RPMI7951 (cell line): ENCODE data around the gene ABCC11. TPM values are rescaled to one million over a fixed set of nuclear protein-coding genes. Genes with fewer than 3 reads are reported as not detected.
"Not testable (repeated sequence)": the region's sequence is repeated elsewhere in the genome, so short reads cannot be mapped to it uniquely, and the experiment has no call there.

ENCODE experiments used
- DNase-seq: peaks from one replicate; pipeline ENCODE4 v3.0.0-alpha.2; 2012; ENCODE audit warnings: low read depth
- total RNA-seq: library from RNA; depleted of rRNA; stranded (reverse); fragments of >200 nt; shearing (Covaris generic); gene quantifications from 2 replicates; pipeline ENCODE4 v1.2.3, GENCODE V29; 2014

The ABCC11 gene
- total RNA-seq, 1 experiment from 2014 or later: not detected

- no peak for DNase-seq
These were observed 3.4 kb upstream of the ABCC11 start for GRCh38 chr16:48250520-48251278.

GRCh38 chr16:48246066-48246465 is 1.3 kb downstream of the ABCC11 start:
- no peak for DNase-seq

GRCh38 chr16:48244863-48245195 is 2.5 kb downstream of the ABCC11 start:
- DNase-seq: no peak

GRCh38 chr16:48244080-48244862 is 3.1 kb downstream of the ABCC11 start, which contains the start of gene LONP2:
Gene LONP2, plus strand, starts transcription at chr16:48244300. Its CDS starts 89 bp downstream, at chr16:48244389.
- DNase-seq: peak; percentile 86

- not testable (repeated sequence) for DNase-seq
These were observed 7.2 kb downstream of the ABCC11 start for GRCh38 chr16:48240147-48240546.

GRCh38 chr16:48236286-48236685 is 11.1 kb downstream of the ABCC11 start:
- no peak for DNase-seq

- DNase-seq: no peak
These were observed 11.7 kb downstream of the ABCC11 start for GRCh38 chr16:48235556-48236136.

- DNase-seq: no peak
These were observed 12.2 kb downstream of the ABCC11 start for GRCh38 chr16:48235058-48235555.

- DNase-seq: no peak
These were observed 12.7 kb downstream of the ABCC11 start for GRCh38 chr16:48234630-48235029.

GRCh38 chr16:48232493-48233040 is 14.8 kb downstream of the ABCC11 start:
- DNase-seq: no peak

GRCh38 chr16:48231727-48232492 is 15.4 kb downstream of the ABCC11 start:
- DNase-seq: peak; percentile 50

- DNase-seq: peak; percentile 8
These were observed 21.9 kb downstream of the ABCC11 start for GRCh38 chr16:48225456-48225855.

GRCh38 chr16:48223490-48223889 is 23.8 kb downstream of the ABCC11 start:
- DNase-seq: no peak

GRCh38 chr16:48220891-48221290 is 26.4 kb downstream of the ABCC11 start:
- DNase-seq: no peak

GRCh38 chr16:48218473-48218872 is 28.9 kb downstream of the ABCC11 start:
- DNase-seq: no peak

GRCh38 chr16:48217708-48218107 is 29.6 kb downstream of the ABCC11 start:
- DNase-seq: no peak

GRCh38 chr16:48215738-48216137 is 31.6 kb downstream of the ABCC11 start:
- DNase-seq: no peak

- DNase-seq: peak; percentile 18
These were observed 35.3 kb downstream of the ABCC11 start for GRCh38 chr16:48212033-48212432.

- no peak for DNase-seq
These were observed 36.6 kb downstream of the ABCC11 start for GRCh38 chr16:48210747-48211146.

- no peak for DNase-seq
These were observed 40.6 kb downstream of the ABCC11 start for GRCh38 chr16:48206594-48207242.

GRCh38 chr16:48204825-48205151 is 42.6 kb downstream of the ABCC11 start:
- DNase-seq: no peak
